ENCODE results near the gene PPP3R1.

DNA sequence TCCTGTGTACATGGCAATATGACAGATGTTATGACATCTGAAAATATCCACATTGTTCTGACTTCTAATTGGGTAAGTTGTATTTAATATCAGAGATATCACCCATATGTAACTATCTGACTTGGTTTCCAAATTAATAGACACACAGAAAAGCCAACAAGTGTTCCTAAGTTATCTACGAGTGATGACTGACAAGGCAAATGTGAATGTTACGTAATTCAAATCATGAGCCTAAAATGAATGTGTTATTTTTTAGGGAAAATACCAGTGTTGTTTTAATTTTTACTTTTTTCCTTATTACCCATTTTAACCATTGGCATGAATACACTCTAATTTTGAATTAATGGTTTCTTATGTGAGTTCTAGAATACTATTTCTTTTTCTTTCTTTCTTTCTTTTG, 110.5 kb downstream of the PPP3R1 start:
- TF ChIP-seq, protein P1, sequence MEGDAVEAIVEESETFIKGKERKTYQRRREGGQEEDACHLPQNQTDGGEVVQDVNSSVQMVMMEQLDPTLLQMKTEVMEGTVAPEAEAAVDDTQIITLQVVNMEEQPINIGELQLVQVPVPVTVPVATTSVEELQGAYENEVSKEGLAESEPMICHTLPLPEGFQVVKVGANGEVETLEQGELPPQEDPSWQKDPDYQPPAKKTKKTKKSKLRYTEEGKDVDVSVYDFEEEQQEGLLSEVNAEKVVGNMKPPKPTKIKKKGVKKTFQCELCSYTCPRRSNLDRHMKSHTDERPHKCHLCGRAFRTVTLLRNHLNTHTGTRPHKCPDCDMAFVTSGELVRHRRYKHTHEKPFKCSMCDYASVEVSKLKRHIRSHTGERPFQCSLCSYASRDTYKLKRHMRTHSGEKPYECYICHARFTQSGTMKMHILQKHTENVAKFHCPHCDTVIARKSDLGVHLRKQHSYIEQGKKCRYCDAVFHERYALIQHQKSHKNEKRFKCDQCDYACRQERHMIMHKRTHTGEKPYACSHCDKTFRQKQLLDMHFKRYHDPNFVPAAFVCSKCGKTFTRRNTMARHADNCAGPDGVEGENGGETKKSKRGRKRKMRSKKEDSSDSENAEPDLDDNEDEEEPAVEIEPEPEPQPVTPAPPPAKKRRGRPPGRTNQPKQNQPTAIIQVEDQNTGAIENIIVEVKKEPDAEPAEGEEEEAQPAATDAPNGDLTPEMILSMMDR (conservative IDR thresholded peaks at IDR 0.05; ENCODE audit: low read length), result no peak
- TF ChIP-seq EZH2phosphoT487 (IDR thresholded peaks at IDR 0.05; ENCODE audit: borderline replicate concordance), result no peak
